Endothelial cell (in vitro differentiated cells): ENCODE results near the gene PSTK. TPM values are rescaled to one million over a fixed set of nuclear protein-coding genes. Genes with fewer than 3 reads are reported as not detected.

Experiments
- DNase-seq: peaks from one replicate; pipeline ENCODE4 v3.0.0; 2021; ENCODE audit warnings: low spot score
- H3K27ac Mint-ChIP-seq: one replicate; pipeline ENCODE4 v1.8.0; 2021; ENCODE audit warnings: mixed read lengths, inconsistent platforms; ENCODE audit not compliant: unreplicated experiment
- H3K27me3 Mint-ChIP-seq: one replicate; pipeline ENCODE4 v1.8.0; 2021; ENCODE audit warnings: mild to moderate bottlenecking, moderate library complexity, mixed read lengths, inconsistent platforms; ENCODE audit not compliant: unreplicated experiment
- H3K36me3 Mint-ChIP-seq: one replicate; pipeline ENCODE4 v1.8.0; 2021; ENCODE audit warnings: mild to moderate bottlenecking, low read depth, mixed read lengths, inconsistent platforms; ENCODE audit not compliant: unreplicated experiment
- H3K4me1 Mint-ChIP-seq: one replicate; pipeline ENCODE4 v1.8.0; 2021; ENCODE audit warnings: mild to moderate bottlenecking, mixed read lengths, inconsistent platforms; ENCODE audit not compliant: unreplicated experiment
- H3K4me3 Mint-ChIP-seq: one replicate; pipeline ENCODE4 v1.8.0; 2021; ENCODE audit warnings: mild to moderate bottlenecking, mixed read lengths, inconsistent platforms; ENCODE audit not compliant: unreplicated experiment
- H3K9me3 Mint-ChIP-seq: one replicate; pipeline ENCODE4 v1.8.0; 2021; ENCODE audit warnings: mixed read lengths, inconsistent platforms; ENCODE audit not compliant: unreplicated experiment
- total RNA-seq: library from RNA; stranded (reverse); fragmentation: NEBNext Ultra II Directional; extraction: Animal tissue kit (Norgen Biotek cat#: 25700); gene quantifications from one replicate; pipeline ENCODE4 v1.2.1, GENCODE V29; 2021; ENCODE audit not compliant: unreplicated experiment
- TF ChIP-seq, protein P1 (sequence below): fragments of 200-600 bp; sonication (generic); IDR thresholded peaks from one replicate; pipeline ENCODE4 v1.5.0; 2021; ENCODE audit warnings: antibody characterized with exemption; ENCODE audit not compliant: unreplicated experiment

PSTK gene
- total RNA-seq, 1 donor from 2014 or later, result 5.2 TPM

DNA sequence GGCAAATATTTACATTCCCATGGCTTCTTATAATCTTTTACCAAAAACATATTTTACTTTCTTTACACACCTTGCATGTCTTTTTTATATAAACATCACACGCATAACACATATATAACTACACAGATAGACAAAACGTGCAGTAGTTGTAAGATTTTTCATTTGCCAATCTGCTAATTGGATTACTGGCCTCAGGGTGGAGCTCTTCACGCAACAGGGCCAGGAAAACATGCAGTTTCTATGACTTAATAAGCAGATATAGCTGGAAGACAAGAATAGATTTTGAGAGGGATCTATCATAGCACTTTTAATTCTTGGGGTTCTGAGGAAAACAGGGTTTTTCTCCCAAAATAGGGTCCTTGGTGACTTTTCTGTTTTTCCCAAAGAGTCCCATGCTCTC lies 41.3 kb downstream of the PSTK start:
- H3K27ac Mint-ChIP-seq, result no peak overlapping the region
- peaks cover 9% of the 10 kb centered on the region for H3K4me1 Mint-ChIP-seq
- no peak for DNase-seq
- H3K9me3 Mint-ChIP-seq, result no peaks in the 10 kb centered on the region
- TF ChIP-seq, protein P1, sequence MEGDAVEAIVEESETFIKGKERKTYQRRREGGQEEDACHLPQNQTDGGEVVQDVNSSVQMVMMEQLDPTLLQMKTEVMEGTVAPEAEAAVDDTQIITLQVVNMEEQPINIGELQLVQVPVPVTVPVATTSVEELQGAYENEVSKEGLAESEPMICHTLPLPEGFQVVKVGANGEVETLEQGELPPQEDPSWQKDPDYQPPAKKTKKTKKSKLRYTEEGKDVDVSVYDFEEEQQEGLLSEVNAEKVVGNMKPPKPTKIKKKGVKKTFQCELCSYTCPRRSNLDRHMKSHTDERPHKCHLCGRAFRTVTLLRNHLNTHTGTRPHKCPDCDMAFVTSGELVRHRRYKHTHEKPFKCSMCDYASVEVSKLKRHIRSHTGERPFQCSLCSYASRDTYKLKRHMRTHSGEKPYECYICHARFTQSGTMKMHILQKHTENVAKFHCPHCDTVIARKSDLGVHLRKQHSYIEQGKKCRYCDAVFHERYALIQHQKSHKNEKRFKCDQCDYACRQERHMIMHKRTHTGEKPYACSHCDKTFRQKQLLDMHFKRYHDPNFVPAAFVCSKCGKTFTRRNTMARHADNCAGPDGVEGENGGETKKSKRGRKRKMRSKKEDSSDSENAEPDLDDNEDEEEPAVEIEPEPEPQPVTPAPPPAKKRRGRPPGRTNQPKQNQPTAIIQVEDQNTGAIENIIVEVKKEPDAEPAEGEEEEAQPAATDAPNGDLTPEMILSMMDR, result peak; percentile 22
- H3K4me3 Mint-ChIP-seq, result no peak overlapping the region
- H3K27me3 Mint-ChIP-seq, result no peaks in the 10 kb centered on the region
- no peaks in the 10 kb centered on the region for H3K36me3 Mint-ChIP-seq

DNA sequence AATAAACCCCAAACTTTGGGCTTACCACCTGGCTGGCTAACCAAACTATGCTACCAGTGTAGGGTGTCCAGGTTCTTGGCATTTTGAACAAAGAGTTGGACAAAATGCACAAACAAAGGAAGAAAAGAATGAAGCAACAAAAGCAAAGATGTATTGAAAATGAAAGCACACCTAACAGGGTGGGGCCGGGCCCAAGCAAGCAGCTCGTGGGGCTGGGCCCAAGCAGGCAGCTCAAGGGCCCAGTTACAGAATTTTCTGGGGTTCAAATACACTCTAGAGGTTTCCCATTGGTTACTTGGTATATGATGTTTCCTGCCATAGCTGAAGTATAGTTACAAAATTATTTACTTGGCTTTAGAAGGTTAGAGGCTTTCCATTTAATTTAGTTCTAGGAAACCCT lies 44.3 kb downstream of the PSTK start:
- no peak overlapping the region for H3K4me3 Mint-ChIP-seq
- H3K4me1 Mint-ChIP-seq, result peaks cover 15% of the 10 kb centered on the region
- no peaks in the 10 kb centered on the region for H3K36me3 Mint-ChIP-seq
- H3K27ac Mint-ChIP-seq, result no peak overlapping the region
- TF ChIP-seq, protein P1, result no peak
- H3K27me3 Mint-ChIP-seq, result no peaks in the 10 kb centered on the region
- DNase-seq, result no peak
- no peaks in the 10 kb centered on the region for H3K9me3 Mint-ChIP-seq

DNA sequence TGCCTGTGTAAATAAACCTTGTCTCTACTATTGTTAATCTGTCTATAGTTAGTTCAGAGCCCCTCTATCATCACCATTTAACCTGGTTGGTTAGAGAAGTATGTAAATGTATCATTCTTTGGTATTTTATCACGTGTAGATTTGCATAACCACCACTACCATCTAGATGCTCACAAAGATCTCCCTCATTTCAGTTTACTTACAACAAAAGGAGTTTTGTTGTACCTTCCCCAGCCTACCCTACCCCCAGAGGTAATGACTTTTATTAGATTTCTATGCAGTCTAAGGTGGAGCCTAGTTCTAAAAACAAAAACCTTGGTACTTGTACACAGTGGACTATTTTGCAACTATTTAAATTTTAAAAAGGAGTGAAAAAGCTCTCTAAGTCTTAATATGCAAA lies 46.1 kb downstream of the PSTK start:
- Mint-ChIP-seq H3K4me3 (no peak overlapping the region), H3K4me1 (peaks cover 18% of the 10 kb centered on the region), H3K27ac (no peak overlapping the region), H3K36me3 (no peaks in the 10 kb centered on the region), H3K27me3 (no peaks in the 10 kb centered on the region), H3K9me3 (no peaks in the 10 kb centered on the region)
- TF ChIP-seq, protein P1, result no peak
- DNase-seq, result no peak

DNA sequence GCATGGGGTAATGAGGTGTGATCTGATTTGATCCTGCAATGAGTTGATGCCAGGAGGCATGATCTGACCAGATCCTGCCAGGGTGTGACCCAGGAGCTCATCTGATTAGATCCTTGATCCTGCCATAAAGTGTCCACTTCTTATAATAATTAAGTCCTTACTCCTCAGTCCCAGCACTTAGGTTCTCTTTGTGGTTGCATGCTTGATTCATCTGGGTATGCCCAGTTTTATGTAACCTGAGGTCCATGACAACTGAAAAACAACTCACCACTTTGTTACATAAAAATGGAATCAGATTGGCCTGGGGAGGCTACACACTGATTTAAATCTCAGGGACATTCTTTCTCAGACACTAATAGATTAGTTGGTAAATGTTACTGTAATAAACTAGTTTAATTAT lies 47.7 kb downstream of the PSTK start:
- Mint-ChIP-seq H3K9me3 (no peaks in the 10 kb centered on the region), H3K4me1 (peaks cover 17% of the 10 kb centered on the region), H3K4me3 (no peak overlapping the region), H3K36me3 (no peaks in the 10 kb centered on the region), H3K27ac (no peak overlapping the region), H3K27me3 (no peaks in the 10 kb centered on the region)
- TF ChIP-seq, protein P1, result no peak
- DNase-seq, result no peak

DNA sequence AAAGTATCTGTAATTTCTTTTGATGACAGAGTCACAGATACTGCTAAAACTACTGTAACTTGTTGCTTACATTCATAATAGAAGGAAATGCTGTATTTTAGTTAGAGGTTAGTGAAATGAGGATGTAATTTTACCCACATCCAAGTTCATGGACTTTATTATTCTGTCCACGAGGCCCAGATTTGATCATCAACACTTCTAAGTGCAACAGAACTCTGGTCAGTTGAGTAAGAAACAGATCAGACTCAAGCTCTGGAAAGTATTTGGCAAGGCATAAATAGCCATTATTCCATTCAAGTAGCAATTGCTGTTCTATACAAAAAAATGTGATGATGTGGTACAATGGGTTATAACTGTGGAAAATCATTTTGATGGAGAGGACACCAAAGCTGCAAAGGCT lies 50.9 kb downstream of the PSTK start:
- no peak for DNase-seq
- TF ChIP-seq, protein P1, result no peak
- no peaks in the 10 kb centered on the region for H3K36me3 Mint-ChIP-seq
- peaks cover 19% of the 10 kb centered on the region for H3K4me1 Mint-ChIP-seq
- H3K9me3 Mint-ChIP-seq, result no peaks in the 10 kb centered on the region
- H3K27me3 Mint-ChIP-seq, result no peaks in the 10 kb centered on the region
- H3K4me3 Mint-ChIP-seq, result no peak overlapping the region
- no peak overlapping the region for H3K27ac Mint-ChIP-seq
